GM12801 (cell line): ENCODE measurements around the gene CHTF8.

Source experiments
- CTCF ChIP-seq: IDR thresholded peaks from one replicate; pipeline ENCODE4 v1.5.1; 2011; ENCODE audit warnings: control low read depth; ENCODE audit not compliant: insufficient read length; ENCODE audit errors: extremely low read depth

CHTF8 gene

GRCh38 chr16:69131167-69131838 lies 1.1 kb downstream of the CHTF8 start:
- no peak for TF ChIP-seq CTCF

- no peak for TF ChIP-seq CTCF
Observed at GRCh38 chr16:69130461-69130860, 1.9 kb downstream of the CHTF8 start.

GRCh38 chr16:69127966-69128510 lies 4.3 kb downstream of the CHTF8 start:
- no peak for TF ChIP-seq CTCF

GRCh38 chr16:69126221-69126620 lies 6.2 kb downstream of the CHTF8 start:
- no peak for TF ChIP-seq CTCF

- TF ChIP-seq CTCF = no peak
Observed at GRCh38 chr16:69123910-69124309, 8.5 kb downstream of the CHTF8 start.

GRCh38 chr16:69120096-69120664 lies 12.2 kb downstream of the CHTF8 start:
- no peak for TF ChIP-seq CTCF

GRCh38 chr16:69119536-69119935 lies 12.9 kb downstream of the CHTF8 start:
- no peak for TF ChIP-seq CTCF
